HG02678 (cell line): ENCODE results near the gene PIGN.
"Not testable (repeated sequence)": the region's sequence is repeated elsewhere in the genome, so short reads cannot be mapped to it uniquely, and the experiment has no call there.

Experiments used
- ATAC-seq: cut with Tn5 transposase; IDR thresholded peaks from one replicate; pipeline ENCODE4 v1.9.1; 2021; ENCODE audit warnings: mild to moderate bottlenecking, moderate library complexity; ENCODE audit not compliant: unreplicated experiment

PIGN gene

DNA sequence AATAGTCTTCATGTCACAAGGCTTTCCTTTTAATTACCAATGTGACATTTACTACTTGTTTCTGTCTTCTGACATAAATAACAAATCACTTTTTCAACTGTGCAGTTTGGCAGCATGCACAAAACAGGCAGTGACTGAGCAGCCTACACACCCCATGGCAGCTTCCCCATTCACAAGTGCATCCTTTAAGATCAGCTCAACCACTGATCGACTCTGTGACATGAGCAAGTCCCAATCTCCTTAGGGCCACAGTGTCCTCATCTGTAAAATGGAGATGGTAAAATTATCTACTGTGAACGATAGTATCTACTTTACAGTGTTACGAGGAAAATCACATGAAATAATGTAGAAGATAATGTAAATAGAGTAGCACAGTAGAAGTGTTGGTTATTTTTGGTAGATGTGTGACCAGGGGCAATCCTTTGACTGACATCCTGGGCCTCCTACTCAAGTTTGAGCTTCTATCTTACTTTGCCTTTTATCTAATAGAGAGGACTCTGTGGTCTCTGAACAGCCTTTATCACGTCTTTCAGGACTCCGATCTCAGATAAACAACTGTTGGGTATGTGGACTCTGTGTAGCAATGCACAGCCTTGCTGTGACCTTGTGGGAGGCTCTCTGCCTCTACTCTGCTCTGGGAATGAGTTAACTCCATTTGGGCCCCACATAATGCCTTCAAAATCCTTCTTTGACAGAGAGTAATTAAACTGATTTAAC lies 120.6 kb downstream of the PIGN start:
- no peak for ATAC-seq

DNA sequence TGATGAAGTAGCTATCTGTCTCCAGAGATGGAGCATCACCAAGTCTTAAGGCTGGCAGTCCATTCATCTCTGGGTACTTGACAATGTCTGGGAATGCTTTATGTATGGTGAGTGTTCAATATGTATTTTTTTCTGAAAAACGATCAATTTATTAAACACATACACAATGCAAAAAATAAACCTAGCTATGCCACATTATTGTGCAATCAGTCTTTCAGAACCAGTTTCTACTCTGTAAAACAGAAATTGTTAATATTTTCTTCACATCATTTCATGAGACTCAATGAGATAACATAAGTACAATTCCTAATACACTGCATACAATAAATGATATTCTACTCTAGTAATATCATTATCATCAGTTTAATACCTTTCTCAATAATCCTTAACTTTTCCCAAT lies 122.5 kb downstream of the PIGN start:
- no peak for ATAC-seq

- no peak for ATAC-seq
Measured at GRCh38 chr18:62061821-62062478, 124.9 kb downstream of the PIGN start.

DNA sequence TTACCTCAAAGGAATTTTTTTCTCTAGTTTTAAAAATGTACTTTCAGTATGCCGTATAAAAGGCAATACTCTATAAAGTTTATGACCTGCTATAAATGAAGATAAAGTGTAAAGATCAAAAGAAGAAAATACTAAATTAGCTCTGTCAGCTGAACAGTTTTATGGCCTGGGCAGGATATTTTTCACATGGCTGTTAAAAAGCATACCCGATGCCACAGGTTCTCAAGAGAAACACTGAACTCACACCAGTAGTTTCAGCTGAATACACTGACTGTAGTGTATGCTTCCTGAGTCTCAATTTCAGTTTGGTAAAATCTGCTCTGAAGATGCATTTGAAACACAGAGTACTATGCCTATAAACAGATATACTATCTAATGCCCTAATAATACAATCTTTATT lies 126.0 kb downstream of the PIGN start:
- ATAC-seq, result no peak

DNA sequence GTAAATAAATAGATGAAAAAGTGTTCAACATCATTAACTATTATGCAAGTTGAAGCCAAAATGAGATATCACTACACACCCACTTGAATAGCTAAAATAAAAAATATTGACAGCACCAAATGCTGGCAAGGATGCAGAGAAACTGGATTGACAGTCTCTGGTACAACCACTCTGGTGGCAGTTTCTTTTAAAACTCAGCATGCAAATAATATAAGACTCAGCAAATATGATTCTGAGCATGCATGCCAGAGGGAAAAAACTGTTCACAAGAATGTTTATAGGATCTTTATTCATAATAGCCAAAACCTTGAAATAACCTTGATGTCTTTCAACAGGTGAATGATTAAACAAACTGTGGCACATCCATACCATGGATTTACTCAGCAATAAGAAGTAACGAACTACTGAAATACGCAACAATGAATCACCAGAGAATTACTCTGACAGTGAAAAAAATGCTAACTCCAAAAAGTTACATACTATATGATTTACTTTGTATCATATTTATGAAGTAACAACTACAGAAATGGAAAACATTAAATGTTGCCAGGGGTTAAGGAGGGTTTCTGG lies 131.8 kb downstream of the PIGN start:
- no peak for ATAC-seq

GRCh38 chr18:62048279-62048678 lies 138.6 kb downstream of the PIGN start:
- ATAC-seq, result no peak

DNA sequence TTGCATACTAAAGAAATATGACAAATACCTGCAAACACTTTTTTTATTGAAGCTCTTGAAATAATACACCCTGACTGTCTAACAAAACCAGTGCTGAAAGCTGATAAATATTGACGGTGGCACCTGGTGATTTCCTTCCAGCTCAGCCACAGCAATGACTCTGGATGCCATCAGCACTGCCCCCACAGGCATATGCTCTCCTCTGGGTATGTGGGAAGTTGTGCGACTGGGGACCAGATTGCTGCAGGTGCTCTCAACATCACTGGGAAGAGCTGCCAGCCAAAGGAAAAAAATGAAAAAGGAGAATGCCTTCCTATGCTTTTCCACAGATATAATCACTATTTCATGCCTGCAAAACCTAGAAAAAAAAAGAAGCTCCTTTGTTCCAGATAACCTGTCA lies 141.5 kb downstream of the PIGN start:
- no peak for ATAC-seq

DNA sequence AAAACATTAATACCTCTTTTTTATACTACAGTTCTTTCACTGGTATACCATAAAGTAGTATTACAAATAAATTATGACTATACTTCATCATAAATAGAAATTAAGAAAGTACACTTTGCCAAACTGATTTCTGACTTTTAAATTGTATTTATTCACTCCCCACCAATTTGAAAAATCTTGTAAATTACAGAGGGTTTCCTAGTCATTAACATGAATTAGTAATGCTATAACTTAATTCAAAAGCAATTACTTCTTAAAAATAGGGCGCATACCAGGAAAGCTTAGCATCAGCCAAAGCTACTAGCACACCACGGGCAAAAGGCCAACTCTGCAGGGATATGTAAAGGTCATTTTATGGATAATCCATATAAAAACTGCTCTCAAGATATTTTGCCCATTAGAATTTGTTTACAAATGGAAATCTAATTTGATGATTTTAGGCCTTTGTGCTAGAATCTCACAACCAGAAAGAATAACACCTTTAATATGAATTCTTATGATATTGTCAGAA lies 142.3 kb downstream of the PIGN start:
- no peak for ATAC-seq

GRCh38 chr18:62037989-62038778 lies 148.7 kb downstream of the PIGN start:
- no peak for ATAC-seq

DNA sequence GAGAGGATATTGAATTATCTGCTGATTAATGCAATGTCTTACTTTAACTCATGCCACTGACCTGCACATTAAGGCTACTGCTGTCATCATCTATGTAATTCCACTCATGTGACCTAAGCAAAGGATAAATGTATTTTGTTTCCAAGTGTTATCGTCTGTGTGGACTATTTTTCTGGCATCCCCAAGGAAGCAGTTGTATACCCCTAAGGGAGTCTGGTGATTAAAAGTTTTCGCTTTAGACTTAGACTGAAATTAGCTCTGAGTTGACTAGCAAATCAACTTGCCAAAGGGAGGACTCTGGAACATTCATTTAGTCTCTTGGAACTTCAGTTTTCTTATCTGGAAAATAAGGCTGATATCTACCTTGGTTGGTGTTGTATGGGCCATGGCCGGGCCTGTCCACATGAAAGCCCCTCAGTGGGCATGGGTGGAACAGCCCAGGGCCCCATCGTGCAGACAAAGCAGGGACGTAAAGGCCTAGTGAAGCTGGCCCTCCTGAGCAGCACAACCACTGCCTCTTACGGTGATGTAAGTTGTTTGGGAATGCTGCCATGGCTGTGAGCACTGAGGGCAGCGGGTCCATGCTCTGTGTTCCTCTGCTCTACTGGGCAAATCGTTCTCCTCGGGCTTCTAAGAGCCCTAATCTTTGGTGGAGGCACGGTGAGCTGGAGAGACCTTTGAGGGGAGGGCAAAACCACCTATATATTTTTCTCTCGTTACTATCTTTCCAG lies 149.7 kb downstream of the PIGN start:
- no peak for ATAC-seq

DNA sequence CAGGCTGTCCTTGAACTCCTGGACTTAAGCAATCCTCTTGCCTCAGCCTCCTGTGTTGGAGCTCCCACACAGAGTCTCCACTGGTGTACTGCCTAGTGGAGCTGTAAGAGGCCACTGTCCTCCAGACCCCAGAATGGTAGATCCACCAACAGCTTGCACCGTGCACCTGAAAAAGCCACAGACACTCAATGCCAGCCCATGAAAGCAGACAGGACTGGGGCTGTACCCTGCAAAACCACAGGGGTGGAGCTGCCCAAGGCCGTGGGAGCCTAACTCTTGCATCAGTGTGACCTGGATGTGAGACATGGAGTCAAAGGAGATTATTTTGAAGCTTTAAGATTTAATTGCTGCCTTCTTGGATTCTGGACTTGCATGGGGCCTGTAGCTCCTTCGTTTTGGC lies 152.6 kb downstream of the PIGN start:
- not testable (repeated sequence) for ATAC-seq

DNA sequence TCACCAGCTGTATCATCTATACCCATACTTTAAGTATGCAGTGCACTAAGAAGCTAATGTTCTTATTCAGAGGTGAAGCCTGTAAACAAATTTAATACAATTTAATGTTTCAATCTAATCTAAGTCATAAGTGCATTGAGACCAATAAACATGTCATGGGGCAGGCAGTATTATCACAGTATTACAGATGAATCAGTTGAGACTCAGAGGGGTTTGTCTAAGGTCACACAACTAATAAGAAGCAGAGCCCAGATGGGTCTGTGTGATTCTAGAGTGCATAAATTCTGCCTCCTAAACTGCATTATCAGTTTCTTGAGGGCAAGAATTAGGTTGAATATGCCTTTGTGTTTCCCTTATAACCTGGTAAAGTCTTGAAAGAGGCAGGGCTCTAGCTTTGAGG lies 153.1 kb downstream of the PIGN start:
- ATAC-seq, result no peak

DNA sequence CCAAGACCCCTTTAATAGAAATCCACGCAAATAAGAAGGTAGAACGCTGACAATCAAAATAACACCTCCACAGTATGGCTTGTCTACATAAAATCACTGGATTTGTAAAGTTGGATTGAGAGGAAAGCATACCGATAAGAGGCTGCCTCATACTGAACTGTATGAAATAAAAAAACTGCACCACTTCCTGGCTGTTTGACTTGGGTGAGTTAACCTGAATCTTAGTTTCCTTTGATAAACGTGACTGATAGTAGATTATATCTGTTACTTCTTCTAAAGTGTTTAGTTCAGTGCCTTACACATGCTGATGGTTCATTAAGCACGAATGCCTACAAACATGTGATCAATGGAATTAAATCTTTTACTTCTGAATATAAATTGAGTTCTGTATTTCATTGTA lies 153.6 kb downstream of the PIGN start:
- no peak for ATAC-seq

- no peak for ATAC-seq
Measured at GRCh38 chr18:62030091-62030985, 156.5 kb downstream of the PIGN start.

DNA sequence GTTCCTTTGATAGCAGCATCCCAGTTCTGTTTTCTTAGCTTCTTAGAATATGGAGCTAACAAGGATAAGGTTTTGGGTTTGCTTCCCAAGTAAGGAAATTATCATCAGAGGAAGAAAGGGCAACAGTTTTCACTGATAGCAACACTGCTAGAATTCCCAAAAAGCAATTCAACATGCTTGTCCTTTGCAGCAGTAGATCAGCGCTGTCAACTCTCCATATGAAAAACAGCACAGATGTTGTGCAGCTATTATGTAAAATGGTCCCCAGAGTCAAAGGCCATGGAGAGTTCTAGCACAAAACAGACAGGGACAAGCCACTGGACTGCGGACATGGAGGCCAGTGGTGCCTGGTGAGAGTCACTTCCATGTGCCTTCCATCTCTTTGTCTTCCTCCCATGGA lies 158.1 kb downstream of the PIGN start:
- no peak for ATAC-seq

DNA sequence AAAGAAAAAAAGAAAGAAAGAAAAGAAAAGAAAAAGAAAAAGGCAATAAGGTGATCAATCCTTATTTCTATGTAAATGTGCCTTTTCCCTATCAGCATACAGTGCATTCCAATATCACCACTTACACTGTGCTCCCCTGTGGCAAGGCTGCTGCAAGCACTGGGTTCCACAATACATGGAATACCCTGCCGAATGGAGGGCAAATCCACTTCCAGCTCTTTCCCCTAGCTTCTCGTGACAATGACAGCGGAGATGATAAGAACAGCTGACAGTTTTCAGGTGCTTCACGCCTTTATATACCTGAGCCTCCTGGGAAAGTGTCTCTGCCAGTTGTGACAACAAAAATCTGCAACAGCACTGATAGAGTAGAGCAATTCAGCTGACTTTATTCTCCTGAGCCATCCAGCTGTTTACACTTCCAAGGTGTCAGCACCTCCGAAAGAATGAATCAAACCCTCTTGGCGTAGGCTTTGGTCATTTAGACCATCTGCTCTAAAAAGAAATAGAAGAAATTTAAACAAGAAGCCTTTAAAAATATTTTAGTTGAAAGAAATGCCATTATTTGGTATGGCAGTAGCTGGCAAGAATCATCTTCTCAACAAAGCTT lies 158.8 kb downstream of the PIGN start:
- ATAC-seq, result no peak

DNA sequence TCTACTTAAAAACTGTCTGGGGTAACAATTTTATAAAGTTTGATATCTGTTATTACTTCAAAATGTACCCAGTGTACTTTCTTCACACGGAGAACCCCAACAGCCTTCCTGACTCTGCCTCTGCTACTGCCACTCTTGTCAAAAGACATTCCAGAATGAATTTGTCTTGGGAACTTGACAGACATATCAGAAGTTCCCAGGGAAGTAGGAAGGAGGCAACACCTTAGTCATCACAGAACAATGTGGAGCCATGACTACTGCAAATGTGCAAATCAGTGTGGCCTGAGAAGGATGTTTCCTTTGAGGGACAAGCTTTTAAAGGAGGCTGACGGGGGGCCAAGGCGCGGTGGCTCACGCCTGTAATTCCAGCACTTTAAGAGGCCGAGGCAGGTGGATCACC lies 160.3 kb downstream of the PIGN start:
- no peak for ATAC-seq

DNA sequence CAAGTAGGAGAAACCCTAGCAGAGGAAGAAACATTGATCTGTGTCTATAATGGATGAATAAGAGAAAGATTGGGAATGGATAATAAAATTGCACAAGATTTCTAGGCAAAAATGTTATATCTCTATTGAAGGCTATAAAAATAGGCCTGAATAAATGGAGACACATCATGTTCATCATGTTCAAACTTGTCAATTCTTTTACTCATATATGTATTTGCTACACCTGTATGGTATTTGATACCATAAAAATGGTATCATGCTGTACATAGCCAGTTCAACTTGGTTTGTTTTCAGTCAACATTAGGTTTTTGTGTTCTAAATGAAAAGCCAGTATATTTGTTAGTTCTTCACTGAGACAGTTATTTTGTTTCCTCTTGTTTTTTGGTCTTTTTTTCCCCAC lies 161.9 kb downstream of the PIGN start:
- no peak for ATAC-seq

GRCh38 chr18:62023536-62023935 lies 163.3 kb downstream of the PIGN start:
- no peak for ATAC-seq

GRCh38 chr18:62018759-62019041 lies 168.2 kb downstream of the PIGN start:
- no peak for ATAC-seq
